Esophagus (tissue), 2 donors: ENCODE data around the gene TCHP. TPM values are rescaled to one million over a fixed set of nuclear protein-coding genes. Genes with fewer than 3 reads are reported as not detected.

Source experiments
- H3K27ac ChIP-seq, 2 donors: one replicate each; pipeline ENCODE4 v1.5.1; 2013; ENCODE audit warnings: low read depth in 2 of 2, mild to moderate bottlenecking in 2 of 2, inconsistent platforms in 1 of 2, low read length in 1 of 2, moderate library complexity in 1 of 2
- H3K27me3 ChIP-seq, 2 donors: one replicate each; pipeline ENCODE4 v1.6.1; 2013; ENCODE audit warnings: low read length in 2 of 2, control low read depth in 1 of 2, mild to moderate bottlenecking in 1 of 2; ENCODE audit not compliant: insufficient read depth in 2 of 2, control insufficient read depth in 1 of 2
- H3K36me3 ChIP-seq, 2 donors: one replicate each; pipeline ENCODE4 v1.6.1; 2013; ENCODE audit warnings: low read length in 1 of 2; ENCODE audit not compliant: control insufficient read depth in 2 of 2, insufficient read depth in 2 of 2
- H3K4me1 ChIP-seq, 2 donors: one replicate each; pipeline ENCODE4 v1.6.1; 2013; ENCODE audit warnings: low read length in 1 of 2; ENCODE audit not compliant: control insufficient read depth in 2 of 2, insufficient read depth in 2 of 2
- H3K4me3 ChIP-seq, 2 donors: one replicate each; pipeline ENCODE4 v1.5.1; 2013; ENCODE audit warnings: low read length in 2 of 2, mild to moderate bottlenecking in 2 of 2, low read depth in 1 of 2, moderate library complexity in 1 of 2
- H3K9me3 ChIP-seq, 2 donors: one replicate each; pipeline ENCODE4 v1.6.1; 2013; ENCODE audit warnings: mild to moderate bottlenecking in 2 of 2, low read depth in 1 of 2, low read length in 1 of 2, moderate library complexity in 1 of 2; ENCODE audit not compliant: control insufficient read depth in 2 of 2, insufficient read depth in 1 of 2
- WGBS, 2 donors: extraction: QIAGEN DNeasy Blood & Tissue Kit; methylation state at CpG; one replicate each; pipeline ENCODE4 v1.1.7; 2013; 5-methylcytosine and 5-hydroxymethylcytosine counted together
- polyA plus RNA-seq, 2 donors: library from polyadenylated mRNA; stranded (reverse); fragments of 200-250 nt; gene quantifications; one replicate each; pipeline ENCODE4 v1.2.3, GENCODE V29; 2013
- donor health status: healthy with polysubstance abuse.
- donor health status: Bipolar disorder and iron deficiency.

Gene TCHP
- polyA plus RNA-seq, 2 donors: 14.1 to 17.4 TPM

GRCh38 chr12:109902891-109903418, 2.9 kb downstream of the TCHP start:
- Histone ChIP-seq H3K27ac (no peak overlapping the region), H3K4me1 (no peaks in the 10 kb centered on the region), H3K36me3 (peaks cover 34 to 36% of the 10 kb centered on the region in 2 donors), H3K4me3 (no peak overlapping the region), H3K27me3 (no peaks in the 10 kb centered on the region), H3K9me3 (no peaks in the 10 kb centered on the region)
- 86 to 88% methylated on average over 15 of the region's 15 CpGs for whole genome bisulfite sequencing, 2 donors

GRCh38 chr12:109905301-109905700, 5.2 kb downstream of the TCHP start:
- Histone ChIP-seq H3K4me3 (no peak overlapping the region), H3K27me3 (no peaks in the 10 kb centered on the region), H3K9me3 (no peaks in the 10 kb centered on the region), H3K4me1 (no peaks in the 10 kb centered on the region), H3K27ac (no peak overlapping the region), H3K36me3 (peaks cover 34 to 48% of the 10 kb centered on the region in 2 donors)
- 89 to 90% methylated on average over 10 of the region's 10 CpGs for WGBS, 2 donors

- Histone ChIP-seq H3K36me3 (peaks cover 17 to 51% of the 10 kb centered on the region in 2 donors), H3K27ac (no peak overlapping the region), H3K4me1 (peaks cover 0 to 4% of the 10 kb centered on the region in 2 donors), H3K4me3 (no peak overlapping the region), H3K9me3 (no peaks in the 10 kb centered on the region), H3K27me3 (no peaks in the 10 kb centered on the region)
- 81 to 84% methylated on average over 8 of the region's 8 CpGs for WGBS, 2 donors
These were observed 10.3 kb downstream of the TCHP start for GRCh38 chr12:109910254-109910968.

GRCh38 chr12:109910969-109911348, 10.9 kb downstream of the TCHP start:
- peaks cover 0 to 9% of the 10 kb centered on the region in 2 donors for H3K4me1 ChIP-seq
- H3K27me3 ChIP-seq: no peaks in the 10 kb centered on the region
- no peak overlapping the region for H3K27ac ChIP-seq
- no peak overlapping the region for H3K4me3 ChIP-seq
- 80% methylated on average over 12 of the region's 12 CpGs for WGBS, 2 donors
- H3K9me3 ChIP-seq: no peaks in the 10 kb centered on the region
- peaks cover 14 to 53% of the 10 kb centered on the region in 2 donors for H3K36me3 ChIP-seq

GRCh38 chr12:109912855-109913321, 12.8 kb downstream of the TCHP start:
- Histone ChIP-seq H3K4me3 (no peak overlapping the region), H3K27me3 (no peaks in the 10 kb centered on the region), H3K36me3 (peaks cover 3 to 53% of the 10 kb centered on the region in 2 donors), H3K9me3 (no peaks in the 10 kb centered on the region), H3K27ac (no peak overlapping the region), H3K4me1 (peaks cover 0 to 9% of the 10 kb centered on the region in 2 donors)
- 84 to 87% methylated on average over 12 of the region's 12 CpGs for WGBS, 2 donors

- Histone ChIP-seq H3K9me3 (no peaks in the 10 kb centered on the region), H3K4me3 (no peak overlapping the region), H3K4me1 (peaks cover 0 to 9% of the 10 kb centered on the region in 2 donors), H3K27ac (peak overlapping the region in 1 of 2 donors; percentile 65), H3K27me3 (no peaks in the 10 kb centered on the region), H3K36me3 (peaks cover 6 to 43% of the 10 kb centered on the region in 2 donors)
- 89 to 92% methylated on average over 16 of the region's 16 CpGs for WGBS, 2 donors
These were observed 14.4 kb downstream of the TCHP start for GRCh38 chr12:109914461-109914860.

GRCh38 chr12:109915171-109916040, 15.3 kb downstream of the TCHP start:
- peaks cover 0 to 9% of the 10 kb centered on the region in 2 donors for H3K4me1 ChIP-seq
- H3K27ac ChIP-seq: peak overlapping the region; percentile 47 to 65
- no peak overlapping the region for H3K4me3 ChIP-seq
- H3K27me3 ChIP-seq: no peaks in the 10 kb centered on the region
- 69 to 70% methylated on average over 24 to 26 of the region's 26 CpGs for WGBS, 2 donors
- H3K9me3 ChIP-seq: no peaks in the 10 kb centered on the region
- H3K36me3 ChIP-seq: peaks cover 6 to 44% of the 10 kb centered on the region in 2 donors

- 85 to 86% methylated on average over 4 of the region's 4 CpGs for whole genome bisulfite sequencing, 2 donors
- H3K27me3 ChIP-seq: no peaks in the 10 kb centered on the region
- H3K27ac ChIP-seq: peak overlapping the region in 1 of 2 donors; percentile 62
- H3K36me3 ChIP-seq: peaks cover 6 to 42% of the 10 kb centered on the region in 2 donors
- peaks cover 0 to 9% of the 10 kb centered on the region in 2 donors for H3K4me1 ChIP-seq
- H3K4me3 ChIP-seq: no peak overlapping the region
- no peaks in the 10 kb centered on the region for H3K9me3 ChIP-seq
These were observed 16.0 kb downstream of the TCHP start for GRCh38 chr12:109916045-109916444.

GRCh38 chr12:109919456-109919855, 19.4 kb downstream of the TCHP start:
- Histone ChIP-seq H3K4me1 (peaks cover 0 to 9% of the 10 kb centered on the region in 2 donors), H3K36me3 (peaks cover 6 to 35% of the 10 kb centered on the region in 2 donors), H3K9me3 (no peaks in the 10 kb centered on the region), H3K4me3 (no peak overlapping the region), H3K27ac (no peak overlapping the region), H3K27me3 (no peaks in the 10 kb centered on the region)
- WGBS, 2 donors: 78 to 79% methylated on average over 10 of the region's 10 CpGs
